Activated CD8-positive, alpha-beta memory T cell treated with anti-CD3 and anti-CD28 coated beads, Interleukin-2, amount 50 U/mL, for 24 hours (primary cell): Measurements from ENCODE around the gene SERTAD3.
"Not testable (repeated sequence)": the region's sequence is repeated elsewhere in the genome, so short reads cannot be mapped to it uniquely, and the experiment has no call there.

ENCODE experiments used
- DNase-seq: peaks from one replicate; pipeline ENCODE4 v3.0.0-alpha.2; 2020; ENCODE audit errors: extremely low read depth

Gene SERTAD3

DNA sequence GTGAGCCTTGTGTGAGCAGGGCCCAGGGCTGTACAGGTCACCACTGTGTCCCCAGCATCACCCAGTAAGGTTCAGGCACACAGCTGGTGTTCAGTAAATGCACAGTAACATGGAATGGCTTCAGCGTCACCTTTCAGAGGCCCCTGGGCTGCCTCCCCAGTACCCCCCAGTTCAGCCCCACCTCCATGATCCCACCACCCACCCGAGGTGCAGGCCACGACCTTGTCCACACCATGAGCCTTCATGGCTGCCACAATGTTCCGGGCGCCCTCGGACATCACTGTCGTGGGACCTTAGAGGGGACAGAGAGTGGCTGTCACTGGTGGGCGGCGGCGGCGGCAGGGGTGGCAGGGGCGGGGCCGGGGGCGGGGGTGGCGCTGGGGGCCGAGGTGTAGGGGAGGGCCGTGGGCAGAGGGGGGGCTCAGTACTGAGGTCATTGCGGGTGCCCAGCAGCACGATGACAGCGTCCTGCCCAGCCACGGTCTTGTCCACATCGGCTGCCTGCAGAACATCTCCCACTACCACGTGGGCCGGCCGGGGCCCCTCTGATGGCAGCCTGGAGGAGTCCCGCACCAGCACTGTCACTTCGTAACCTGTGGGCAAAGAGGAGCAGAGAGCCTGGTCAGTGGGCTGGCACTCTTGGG is 13.9 kb upstream of the SERTAD3 start:
- DNase-seq = no peak

DNA sequence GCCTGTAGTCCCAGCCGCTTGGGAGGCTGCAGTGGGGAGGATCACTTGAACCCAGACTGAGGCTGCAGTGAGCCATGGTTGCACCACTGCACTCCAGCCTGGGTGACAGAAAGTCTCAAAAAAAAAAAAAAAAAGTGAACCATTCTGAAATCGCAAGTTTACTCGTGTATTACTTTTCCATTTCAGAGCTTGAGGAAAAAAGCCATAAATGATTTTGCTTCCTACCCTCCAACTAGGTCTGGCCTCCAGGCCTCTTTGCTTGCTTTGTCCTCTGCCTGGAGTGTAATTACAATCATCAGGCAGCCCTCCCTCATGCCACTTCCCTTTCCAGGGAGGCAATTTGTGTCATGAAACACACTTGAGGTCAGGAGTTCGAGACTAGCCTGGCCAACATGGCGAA is 12.9 kb upstream of the SERTAD3 start:
- DNase-seq = no peak

DNA sequence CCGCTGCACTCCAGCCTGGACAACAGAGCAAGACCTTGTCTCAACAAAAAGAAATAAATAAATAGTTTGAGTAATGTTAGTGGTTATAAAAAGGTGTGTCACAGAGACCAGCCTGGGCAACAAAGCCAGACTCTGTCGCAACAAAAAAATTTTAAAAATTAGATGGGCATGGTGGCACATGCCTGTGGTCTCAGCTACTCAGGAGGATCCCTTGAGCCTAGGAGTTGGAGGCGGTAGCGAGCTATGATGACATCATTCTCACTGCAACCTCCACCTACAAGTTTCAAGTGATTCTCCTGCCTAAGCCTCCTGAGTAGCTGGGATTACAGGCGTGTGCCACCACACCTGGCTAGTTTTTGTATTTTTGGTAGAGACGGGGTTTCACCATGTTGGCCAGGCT is 9.8 kb upstream of the SERTAD3 start:
- not testable (repeated sequence) for DNase-seq

- no peak for DNase-seq
Measured at GRCh38 chr19:40453151-40453735, 9.1 kb upstream of the SERTAD3 start.

GRCh38 chr19:40452016-40452415 is 7.9 kb upstream of the SERTAD3 start:
- DNase-seq = no peak

DNA sequence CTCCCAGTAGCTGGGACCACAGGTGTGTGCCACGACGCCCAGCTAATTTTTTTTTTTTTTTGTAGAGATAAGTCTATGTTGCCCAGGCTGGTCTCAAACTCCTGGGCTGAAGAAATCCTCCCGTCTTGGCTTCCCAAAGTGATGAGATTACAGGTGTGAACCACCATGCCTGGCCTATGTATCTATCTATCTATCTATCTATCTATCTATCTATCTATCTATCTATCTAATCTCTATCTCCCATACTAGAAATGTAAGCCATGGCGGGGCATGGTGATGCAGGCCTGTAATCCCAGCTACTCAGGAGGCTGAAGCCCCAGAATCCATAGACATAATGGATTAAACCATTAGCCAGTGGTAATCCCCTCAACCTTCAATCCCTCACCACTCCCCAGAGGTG is 6.5 kb upstream of the SERTAD3 start:
- DNase-seq = no peak

- no peak for DNase-seq
Measured at GRCh38 chr19:40449506-40449905, 5.4 kb upstream of the SERTAD3 start.

- DNase-seq = no peak
Measured at GRCh38 chr19:40446263-40446784, 2.2 kb upstream of the SERTAD3 start.

DNA sequence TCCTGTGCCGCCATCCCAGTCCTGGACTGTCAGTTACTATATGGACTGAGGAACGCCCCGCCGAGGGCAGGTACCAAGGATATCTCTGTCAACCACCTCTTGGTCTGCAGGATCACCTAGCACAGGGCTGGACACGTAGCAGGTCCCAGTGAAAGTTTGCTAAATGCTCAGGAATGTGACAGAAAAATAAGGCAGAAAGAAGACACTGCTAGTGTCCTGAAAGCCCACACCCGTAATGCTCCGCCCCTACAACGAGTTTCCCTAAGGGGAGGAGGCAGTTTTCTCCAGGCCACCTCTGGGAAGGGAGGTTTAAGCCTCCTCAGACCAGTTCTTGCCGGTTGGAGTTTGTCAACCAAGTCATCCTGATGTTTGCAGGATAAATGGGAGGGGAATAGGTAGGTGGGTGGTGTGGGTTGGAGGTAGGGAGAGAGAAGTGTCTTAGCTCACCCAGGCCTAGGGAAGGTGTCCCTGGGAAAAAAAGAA is 1.7 kb upstream of the SERTAD3 start:
- DNase-seq = no peak

DNA sequence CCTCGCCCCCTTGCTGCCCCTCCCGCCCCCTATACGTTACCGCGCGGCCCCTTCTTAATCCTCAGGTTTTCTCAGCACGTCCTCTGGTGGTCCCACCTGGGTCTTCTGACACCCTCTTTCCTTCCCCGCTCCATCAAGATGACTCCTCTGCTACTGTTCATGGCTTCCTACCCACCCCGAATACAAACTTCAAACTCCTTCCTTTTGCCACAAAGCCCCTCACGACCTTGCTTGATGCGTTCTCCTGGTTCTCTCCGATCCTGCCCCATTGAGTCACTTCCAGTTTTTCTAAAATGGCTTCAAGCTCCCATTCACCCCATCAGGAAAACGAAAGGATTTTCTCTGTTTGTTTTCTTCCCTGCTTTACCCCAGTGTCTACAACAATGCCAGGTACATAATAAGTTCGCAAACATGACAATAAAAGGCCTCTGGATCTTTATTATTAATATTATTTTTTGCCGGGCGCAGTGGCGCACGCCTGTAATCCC is 734 bp upstream of the SERTAD3 start:
- no peak for DNase-seq

DNA sequence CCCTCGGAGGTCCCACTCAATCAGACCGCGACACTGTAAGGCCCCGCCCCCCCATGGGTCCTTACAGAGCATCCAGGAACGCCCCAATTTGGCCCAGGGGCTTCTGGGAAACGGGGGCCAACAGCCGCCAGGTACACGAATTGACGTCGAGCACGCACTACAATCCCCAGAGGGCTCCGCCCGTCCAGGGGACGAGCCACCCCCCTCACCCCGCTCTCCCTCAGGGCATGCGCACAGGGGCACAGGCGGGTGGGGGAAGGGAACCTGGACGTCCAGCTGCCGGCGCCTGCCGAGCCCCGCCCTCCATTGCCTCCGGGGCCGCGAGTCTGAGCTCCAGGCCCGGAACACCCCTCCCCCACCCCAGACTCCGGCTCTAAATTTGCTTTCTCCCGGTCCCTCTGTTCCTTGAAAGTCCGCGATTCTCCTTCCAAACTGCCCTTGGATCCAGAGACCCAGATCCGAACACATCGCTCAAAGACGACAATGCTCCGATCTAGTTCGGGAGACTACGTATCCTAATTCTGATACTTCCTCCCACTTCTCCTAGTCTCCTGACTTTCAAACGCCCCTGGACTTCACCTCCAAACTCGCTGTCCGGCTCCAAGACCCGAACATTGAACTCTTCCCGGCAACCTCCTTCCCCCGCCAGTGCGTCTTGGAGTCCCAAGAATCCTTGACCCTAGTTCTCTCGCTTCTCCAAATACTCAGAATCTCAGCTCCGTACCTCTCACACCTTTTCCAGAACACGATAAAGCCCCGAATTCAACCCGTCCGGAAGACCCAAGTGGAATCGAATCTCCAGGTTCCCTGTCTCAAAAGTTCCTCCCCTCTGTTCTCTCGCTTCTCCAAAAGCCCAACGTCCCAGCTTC is 770 bp downstream of the SERTAD3 start:
- peak; percentile 98 for DNase-seq

GRCh38 chr19:40442328-40443130 is 1.6 kb downstream of the SERTAD3 start:
- no peak for DNase-seq

GRCh38 chr19:40441719-40442253 is 2.3 kb downstream of the SERTAD3 start:
- no peak for DNase-seq

DNA sequence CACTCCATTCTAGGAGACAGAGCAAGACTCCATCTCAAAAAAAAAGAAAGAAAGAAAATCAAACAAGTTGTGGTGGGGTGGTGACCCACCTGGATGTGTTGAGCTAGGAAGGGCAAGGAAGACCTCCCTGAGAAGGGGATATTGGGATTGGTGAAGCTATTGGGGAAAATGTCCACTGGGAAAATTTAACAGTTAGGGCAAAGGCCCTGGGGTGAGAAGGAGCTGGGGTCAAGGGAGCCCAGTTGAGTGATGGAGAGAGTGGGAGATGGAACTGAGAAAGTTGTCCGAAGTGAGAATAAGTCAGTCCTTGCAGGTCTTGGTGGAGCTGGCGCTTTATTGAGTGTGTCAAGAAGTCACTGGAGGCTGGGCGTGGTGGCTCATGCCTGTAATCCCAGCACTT is 5.9 kb downstream of the SERTAD3 start:
- DNase-seq = no peak

DNA sequence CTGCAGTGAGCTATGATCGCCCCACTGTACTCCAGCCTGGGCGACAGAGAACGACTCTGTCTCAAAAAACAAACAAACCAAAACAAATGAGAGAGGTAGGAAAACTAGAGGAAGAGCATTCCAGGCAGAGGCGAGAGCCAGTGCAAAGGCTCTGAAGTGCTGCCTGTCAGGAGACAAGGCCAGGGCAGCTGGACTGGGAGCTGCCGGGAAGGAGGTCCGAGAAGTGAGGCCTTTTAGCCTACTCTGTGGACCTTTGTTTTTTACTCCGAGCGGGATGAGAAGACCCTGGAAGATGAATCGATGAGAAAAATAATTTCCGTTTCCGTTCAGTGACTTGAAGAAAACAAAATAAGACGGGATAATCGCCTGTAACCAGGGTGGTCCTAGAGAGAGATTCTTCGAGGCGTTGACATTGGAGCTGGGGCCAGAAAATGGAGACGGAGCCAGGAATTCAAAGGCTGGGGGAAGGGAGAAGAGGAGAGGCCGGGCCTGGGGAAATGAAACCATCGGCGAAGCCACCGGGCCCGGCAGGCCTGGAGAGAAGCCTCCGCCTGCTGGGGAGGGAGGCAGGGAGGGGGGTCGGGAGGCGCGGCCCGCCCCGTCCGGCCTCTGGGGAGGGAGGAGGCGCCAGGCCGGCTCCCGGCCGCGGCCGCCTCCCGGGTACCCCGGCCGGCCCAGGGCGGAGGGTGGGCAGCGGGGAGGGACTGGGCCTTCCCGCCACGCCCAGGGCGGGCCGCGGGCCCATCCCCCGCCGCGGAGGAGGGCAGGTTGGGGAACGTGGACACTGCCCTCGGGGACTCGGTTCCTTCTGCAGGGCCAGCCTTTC is 10.5 kb downstream of the SERTAD3 start:
- DNase-seq = no peak

DNA sequence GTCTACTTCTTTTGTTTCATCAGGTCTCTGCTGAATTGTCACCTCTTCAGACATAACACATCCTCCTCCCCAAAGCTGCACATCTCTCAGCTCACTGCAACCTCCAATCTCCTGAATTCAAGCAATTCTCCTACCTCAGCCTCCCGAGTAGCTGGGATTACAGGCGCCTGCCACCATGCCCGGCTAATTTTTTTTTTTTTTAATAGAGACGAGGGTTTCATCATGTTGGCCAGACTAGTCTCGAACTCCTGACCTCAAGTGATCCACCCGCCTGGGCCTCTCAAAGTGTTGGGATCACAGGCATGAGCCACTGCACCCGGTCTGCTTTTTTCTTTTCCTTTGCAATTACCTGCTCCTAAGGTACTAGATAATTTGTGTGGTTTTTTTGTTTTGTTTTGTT is 11.4 kb downstream of the SERTAD3 start:
- not testable (repeated sequence) for DNase-seq

DNA sequence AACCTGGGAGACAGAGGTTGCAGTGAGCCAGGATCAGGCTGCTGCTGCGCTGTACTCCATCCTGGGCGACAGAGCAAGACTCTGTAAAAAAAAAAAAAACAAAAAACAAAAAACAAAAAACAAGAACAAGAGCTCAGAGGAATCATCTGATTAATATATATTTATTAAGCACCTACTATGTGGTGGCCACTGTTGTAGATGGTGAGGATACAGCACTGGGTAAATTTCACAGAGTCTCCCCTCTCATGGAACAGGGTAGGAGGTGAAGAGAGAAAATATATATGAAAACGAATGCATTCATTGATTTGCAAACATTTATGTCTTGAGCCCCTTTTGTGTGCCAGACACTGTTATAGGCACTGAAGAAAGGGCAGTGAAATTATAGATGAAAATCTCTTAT is 12.4 kb downstream of the SERTAD3 start:
- no peak for DNase-seq

DNA sequence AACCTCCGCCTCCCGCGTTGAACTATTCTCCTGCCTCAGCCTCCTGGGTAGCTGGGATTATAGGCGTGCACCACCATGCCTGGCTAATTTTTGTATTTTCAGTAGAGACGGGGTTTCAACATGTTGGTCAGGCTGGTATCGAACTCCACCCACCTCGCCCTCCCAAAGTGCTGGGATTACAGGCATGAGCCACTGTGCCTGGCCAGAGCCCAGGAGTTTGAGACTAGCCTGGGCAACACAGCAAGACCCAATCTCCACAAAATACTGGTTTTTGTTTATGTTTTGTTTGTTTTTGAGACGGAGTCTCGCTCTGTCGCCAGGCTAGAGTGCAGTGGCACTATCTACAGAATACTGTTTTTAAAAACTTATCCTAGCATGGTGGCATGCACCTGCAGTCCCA is 13.9 kb downstream of the SERTAD3 start:
- DNase-seq = not testable (repeated sequence)

DNA sequence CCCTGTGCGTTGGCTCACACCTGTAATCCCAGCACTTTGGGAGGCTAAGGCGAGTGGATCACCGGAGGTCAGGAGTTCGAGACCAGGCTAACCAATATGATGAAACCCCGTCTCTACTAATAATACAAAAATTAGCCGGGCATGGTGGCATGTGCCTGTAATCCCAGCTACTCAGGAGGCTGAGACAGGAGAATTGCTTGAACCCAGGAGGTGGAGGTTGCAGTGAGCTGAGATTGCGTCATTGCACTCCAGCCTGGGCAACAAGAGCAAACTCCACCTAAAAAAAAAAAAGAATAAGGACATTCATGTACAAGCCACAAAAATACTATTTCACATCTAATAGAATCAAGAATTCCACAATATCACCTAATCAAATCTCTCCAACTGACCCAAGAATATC is 15.9 kb downstream of the SERTAD3 start:
- not testable (repeated sequence) for DNase-seq
